Neural progenitor cell (in vitro differentiated cells): ENCODE results near the gene PTPRN2.

Source experiments
- EZH2 ChIP-seq: fragments of 200-600 bp; sonication (generic); IDR thresholded peaks from 2 replicates; pipeline ENCODE4 v1.6.1; 2017; ENCODE audit warnings: antibody characterized with exemption, mild to moderate bottlenecking, moderate library complexity
- TF ChIP-seq, protein P1 (sequence below): fragments of 200-600 bp; sonication (generic); IDR thresholded peaks from 2 replicates; pipeline ENCODE4 v1.5.1; 2017; ENCODE audit warnings: antibody characterized with exemption, mild to moderate bottlenecking

DNA sequence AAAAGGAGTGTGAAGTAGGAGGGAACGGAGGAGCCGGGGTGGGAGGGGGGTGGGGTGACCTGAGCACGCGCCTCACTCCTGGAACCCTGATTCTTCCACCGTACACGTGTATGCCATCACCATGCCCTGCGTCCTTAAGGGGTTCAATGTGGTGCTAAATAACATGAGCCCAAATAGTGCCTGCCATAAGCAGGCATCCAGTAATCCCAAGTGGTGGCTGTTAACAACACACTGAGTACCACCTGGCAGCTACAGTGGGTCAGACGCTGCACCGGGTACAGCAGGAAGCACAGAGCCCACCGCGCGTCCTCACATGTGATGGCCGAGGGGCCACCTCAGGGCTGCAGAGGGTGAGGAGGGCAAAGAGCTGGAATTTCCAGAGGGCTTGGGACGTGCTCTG is 81.9 kb downstream of the PTPRN2 start:
- TF ChIP-seq, protein P1, sequence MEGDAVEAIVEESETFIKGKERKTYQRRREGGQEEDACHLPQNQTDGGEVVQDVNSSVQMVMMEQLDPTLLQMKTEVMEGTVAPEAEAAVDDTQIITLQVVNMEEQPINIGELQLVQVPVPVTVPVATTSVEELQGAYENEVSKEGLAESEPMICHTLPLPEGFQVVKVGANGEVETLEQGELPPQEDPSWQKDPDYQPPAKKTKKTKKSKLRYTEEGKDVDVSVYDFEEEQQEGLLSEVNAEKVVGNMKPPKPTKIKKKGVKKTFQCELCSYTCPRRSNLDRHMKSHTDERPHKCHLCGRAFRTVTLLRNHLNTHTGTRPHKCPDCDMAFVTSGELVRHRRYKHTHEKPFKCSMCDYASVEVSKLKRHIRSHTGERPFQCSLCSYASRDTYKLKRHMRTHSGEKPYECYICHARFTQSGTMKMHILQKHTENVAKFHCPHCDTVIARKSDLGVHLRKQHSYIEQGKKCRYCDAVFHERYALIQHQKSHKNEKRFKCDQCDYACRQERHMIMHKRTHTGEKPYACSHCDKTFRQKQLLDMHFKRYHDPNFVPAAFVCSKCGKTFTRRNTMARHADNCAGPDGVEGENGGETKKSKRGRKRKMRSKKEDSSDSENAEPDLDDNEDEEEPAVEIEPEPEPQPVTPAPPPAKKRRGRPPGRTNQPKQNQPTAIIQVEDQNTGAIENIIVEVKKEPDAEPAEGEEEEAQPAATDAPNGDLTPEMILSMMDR = no peak
- no peak for TF ChIP-seq EZH2
